BJ (cell line): Measurements from ENCODE around the gene GALNT7. TPM values are rescaled to one million over a fixed set of nuclear protein-coding genes. Genes with fewer than 3 reads are reported as not detected.

ENCODE experiments used
- CTCF ChIA-PET: fragments of 350-600 bp; formaldehyde crosslinking; extraction: SDS; loops from one replicate; lab custom pipeline; 2021; ENCODE audit warnings: antibody characterized with exemption, inconsistent platforms; lab: Yijun Ruan, JAX
- POLR2A ChIA-PET: fragments of 300-600 bp; sonication (Branson Sonifier 250); formaldehyde crosslinking; extraction: SDS; loops from one replicate; lab custom pipeline; 2021; ENCODE audit warnings: antibody characterized with exemption; lab: Charles Lee
- DNase-seq: peaks from one replicate; pipeline ENCODE4 v3.0.0-alpha.2; 2011; ENCODE audit warnings: low read depth
- H3K27me3 ChIP-seq: 2 replicates; pipeline ENCODE4 v1.6.0; 2011; ENCODE audit warnings: low read length; ENCODE audit not compliant: control insufficient read depth, insufficient read depth
- H3K36me3 ChIP-seq: 2 replicates; pipeline ENCODE4 v1.5.1; 2011; ENCODE audit warnings: low read length; ENCODE audit not compliant: control insufficient read depth, insufficient read depth
- H3K4me3 ChIP-seq: 2 replicates; pipeline ENCODE4 v1.5.1; 2011; ENCODE audit warnings: low read depth, mild to moderate bottlenecking, control low read depth, low read length
- polyA plus RNA-seq: library from polyadenylated mRNA; depleted of rRNA; stranded (reverse); fragments of >200 nt; gene quantifications from 2 replicates; pipeline ENCODE4 v1.2.3, GENCODE V29; 2011
- TF ChIP-seq, protein P1 (sequence below): IDR thresholded peaks from 2 replicates; pipeline ENCODE4 v1.5.1; 2011; ENCODE audit warnings: low read depth, mild to moderate bottlenecking, control low read depth, inconsistent platforms, low read length, moderate library complexity; ENCODE audit not compliant: insufficient read depth

Gene GALNT7
- polyA plus RNA-seq, 1 experiment, result 6.3 TPM

DNA sequence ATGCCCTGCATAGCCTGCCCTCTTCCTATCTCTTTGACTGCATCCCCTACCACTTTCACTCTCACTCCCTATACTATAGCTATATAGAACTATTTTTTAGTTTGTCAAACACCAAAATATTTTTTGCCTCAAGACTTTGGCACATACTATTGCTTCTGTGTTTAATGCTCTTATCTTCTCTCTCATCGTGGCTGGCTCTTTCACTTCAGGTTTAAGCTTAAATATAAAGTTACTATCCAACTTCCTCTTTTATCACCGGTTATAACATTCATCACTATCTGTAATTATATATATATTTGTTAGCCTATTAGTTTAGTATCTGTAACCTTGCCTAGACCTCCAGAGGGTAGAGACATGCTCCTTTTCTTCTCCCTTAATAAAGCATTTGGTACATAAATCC, 177.0 kb downstream of the GALNT7 start:
- TF ChIP-seq, protein P1, sequence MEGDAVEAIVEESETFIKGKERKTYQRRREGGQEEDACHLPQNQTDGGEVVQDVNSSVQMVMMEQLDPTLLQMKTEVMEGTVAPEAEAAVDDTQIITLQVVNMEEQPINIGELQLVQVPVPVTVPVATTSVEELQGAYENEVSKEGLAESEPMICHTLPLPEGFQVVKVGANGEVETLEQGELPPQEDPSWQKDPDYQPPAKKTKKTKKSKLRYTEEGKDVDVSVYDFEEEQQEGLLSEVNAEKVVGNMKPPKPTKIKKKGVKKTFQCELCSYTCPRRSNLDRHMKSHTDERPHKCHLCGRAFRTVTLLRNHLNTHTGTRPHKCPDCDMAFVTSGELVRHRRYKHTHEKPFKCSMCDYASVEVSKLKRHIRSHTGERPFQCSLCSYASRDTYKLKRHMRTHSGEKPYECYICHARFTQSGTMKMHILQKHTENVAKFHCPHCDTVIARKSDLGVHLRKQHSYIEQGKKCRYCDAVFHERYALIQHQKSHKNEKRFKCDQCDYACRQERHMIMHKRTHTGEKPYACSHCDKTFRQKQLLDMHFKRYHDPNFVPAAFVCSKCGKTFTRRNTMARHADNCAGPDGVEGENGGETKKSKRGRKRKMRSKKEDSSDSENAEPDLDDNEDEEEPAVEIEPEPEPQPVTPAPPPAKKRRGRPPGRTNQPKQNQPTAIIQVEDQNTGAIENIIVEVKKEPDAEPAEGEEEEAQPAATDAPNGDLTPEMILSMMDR, result no peak
- CTCF ChIA-PET, result interaction anchor here (0.6 to 2.3 kb wide), 6 partner anchors 11 to 319 kb away, joined by 3 to 4 read pairs (median 4); partner anchors contain the start of gene HMGB2
- DNase-seq, result no peak
- Histone ChIP-seq H3K4me3 (no peak overlapping the region), H3K36me3 (no peaks in the 10 kb centered on the region), H3K27me3 (no peaks in the 10 kb centered on the region)
- POLR2A ChIA-PET, result interaction anchor here (1.5 to 1.6 kb wide), 2 partner anchors 10 to 24 kb away, joined by 4 read pairs; no protein-coding TSS in a partner anchor

DNA sequence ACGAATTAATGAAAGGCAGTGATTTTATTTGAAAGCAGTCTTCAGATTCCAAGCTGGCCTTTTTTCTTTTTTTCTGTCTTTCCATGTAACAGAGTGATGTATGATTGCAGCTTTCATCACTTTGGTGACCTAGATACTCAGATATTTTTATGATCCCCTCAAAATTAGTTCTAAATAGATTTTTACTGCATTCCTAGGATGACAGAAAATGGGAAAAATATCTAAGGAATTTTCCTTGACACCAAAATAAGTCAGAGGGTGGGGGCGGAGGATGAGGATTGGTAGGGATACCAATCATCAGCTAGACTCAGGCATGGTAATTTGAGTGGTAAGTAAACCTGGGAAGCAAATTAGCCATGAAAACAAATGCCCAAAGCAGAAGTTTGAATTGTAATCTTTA, 177.5 kb downstream of the GALNT7 start:
- TF ChIP-seq, protein P1, result no peak

DNA sequence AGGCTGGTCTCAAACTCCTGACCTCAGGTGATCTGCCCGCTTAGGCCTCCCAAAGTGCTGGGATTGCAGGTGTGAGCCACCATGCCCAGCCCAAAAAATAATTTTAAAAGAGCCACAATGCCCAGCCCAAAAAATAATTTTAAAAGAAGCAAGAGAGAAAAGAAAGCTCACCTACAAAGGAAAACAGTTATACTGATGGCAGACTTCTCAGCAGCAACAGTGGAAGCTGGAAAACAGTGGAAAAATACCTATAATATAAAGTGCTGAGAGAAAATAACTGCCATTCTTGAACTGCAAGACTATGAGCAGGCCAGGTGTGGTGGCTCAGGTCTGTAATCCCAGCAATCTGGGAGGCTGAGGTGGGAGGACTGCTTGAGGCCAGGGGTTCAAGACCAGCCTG, 178.9 kb downstream of the GALNT7 start:
- POLR2A ChIA-PET, result no interaction called here
- CTCF ChIA-PET, result interaction anchor here (0.6 to 2.3 kb wide), 5 partner anchors 14 to 65 kb away, joined by 3 to 6 read pairs (median 3); no protein-coding TSS in a partner anchor
- TF ChIP-seq, protein P1, result no peak
- Histone ChIP-seq H3K36me3 (no peaks in the 10 kb centered on the region), H3K27me3 (no peaks in the 10 kb centered on the region), H3K4me3 (no peak overlapping the region)
- no peak for DNase-seq

More for the DNA sequence above, 177.5 kb downstream of the GALNT7 start:
- ChIA-PET POLR2A (interaction anchor here (0.7 to 1.6 kb wide), 4 partner anchors 8 to 63 kb away, joined by 3 to 4 read pairs (median 4); no protein-coding TSS in a partner anchor), CTCF (interaction anchor here (0.6 to 2.3 kb wide), 8 partner anchors 12 to 319 kb away, joined by 3 to 6 read pairs (median 4); partner anchors contain the start of gene HMGB2)
- H3K36me3 ChIP-seq, result no peaks in the 10 kb centered on the region
- no peak overlapping the region for H3K4me3 ChIP-seq
- peak; percentile 78 for DNase-seq
- no peaks in the 10 kb centered on the region for H3K27me3 ChIP-seq

DNA sequence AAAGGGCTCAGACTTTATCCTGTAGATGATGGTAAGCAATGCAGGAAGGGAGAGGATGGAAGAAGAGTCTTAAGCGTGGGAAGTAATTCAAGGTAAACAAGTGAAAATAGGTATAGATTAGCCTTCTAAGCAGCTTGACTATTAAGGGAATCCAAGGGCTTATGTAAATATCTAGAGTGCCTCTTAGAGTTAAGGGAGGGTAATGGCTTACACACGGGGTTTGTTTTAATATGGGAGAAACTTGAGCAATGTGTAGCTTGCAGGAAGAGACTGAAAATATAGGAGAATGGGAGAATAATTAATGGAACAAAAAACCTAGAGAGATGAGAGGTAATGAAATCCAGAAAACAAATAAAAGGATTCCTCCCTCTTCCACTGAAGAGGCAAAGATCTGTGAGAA, 189.3 kb downstream of the GALNT7 start:
- ChIA-PET CTCF (interaction anchor here (0.7 to 1.8 kb wide), 6 partner anchors 8 to 38 kb away, joined by 3 to 7 read pairs (median 4); partner anchors contain the start of gene SAP30), POLR2A (no interaction called here)
- Histone ChIP-seq H3K36me3 (no peaks in the 10 kb centered on the region), H3K4me3 (no peak overlapping the region), H3K27me3 (peaks cover 2% of the 10 kb centered on the region; the same call in 1 of the 2 replicates)
- TF ChIP-seq, protein P1, result no peak
- no peak for DNase-seq

DNA sequence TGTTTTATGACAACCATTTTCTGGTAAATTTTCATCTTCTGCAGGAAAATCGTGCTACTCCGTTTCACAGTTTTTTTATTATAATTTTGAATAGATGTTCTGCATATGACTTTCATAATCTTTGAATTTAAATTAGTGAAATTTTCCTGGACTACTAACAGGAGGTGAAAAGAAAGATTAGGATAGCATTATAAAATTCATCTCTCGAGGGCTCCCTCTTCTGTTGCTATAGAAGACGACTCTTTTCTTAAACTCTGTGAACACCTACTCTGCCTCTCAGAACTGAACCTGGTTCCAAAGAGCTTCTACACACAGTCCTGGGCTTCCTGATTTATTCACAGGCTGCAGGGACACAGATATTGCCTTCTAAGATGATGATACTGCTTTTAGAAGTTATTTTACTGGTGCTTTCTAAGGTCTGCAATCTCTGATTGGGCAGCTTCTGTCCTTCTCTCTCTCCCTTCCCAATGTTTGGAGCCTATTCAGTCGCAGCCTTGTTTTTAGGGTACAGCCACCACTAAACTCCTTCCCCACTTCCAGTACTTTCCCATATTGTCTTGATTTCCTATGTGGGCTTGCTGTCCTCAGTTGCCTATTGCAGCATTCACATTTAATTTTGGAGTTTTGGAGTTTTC, 192.1 kb downstream of the GALNT7 start:
- POLR2A ChIA-PET, result interaction anchor here (0.6 kb wide), 1 partner anchor 10 kb away, joined by 7 read pairs; no protein-coding TSS in a partner anchor
- TF ChIP-seq, protein P1, result peak; percentile 46
- CTCF ChIA-PET, result interaction anchor here (0.7 to 2.9 kb wide), 12 partner anchors 7 to 60 kb away, joined by 3 to 11 read pairs (median 4); partner anchors contain the start of genes HMGB2 and SAP30
- no peak for DNase-seq
- no peak overlapping the region for H3K4me3 ChIP-seq
- H3K27me3 ChIP-seq, result peaks cover 2% of the 10 kb centered on the region; the same call in 1 of the 2 replicates
- no peaks in the 10 kb centered on the region for H3K36me3 ChIP-seq
